Heart right ventricle (tissue), 16 donors: ENCODE data around the gene ITGB6. TPM values are rescaled to one million over a fixed set of nuclear protein-coding genes. Genes with fewer than 3 reads are reported as not detected.
"Not testable (repeated sequence)": the region's sequence is repeated elsewhere in the genome, so short reads cannot be mapped to it uniquely, and the experiment has no call there.

Experiments used
- ATAC-seq, 8 donors: fragments of 200-7000 bp; cut with Tn5 transposase; one replicate each; pipeline ENCODE4 v1.9.1; 2020; ENCODE audit warnings: mild to moderate bottlenecking in 8 of 8, moderate library complexity in 8 of 8, moderate number of reproducible peaks in 1 of 8
- DNase-seq, 2 donors: peaks; one replicate each; pipeline ENCODE4 v3.0.0-alpha.2; 2020
- H3K27ac ChIP-seq, 10 donors: fragments of 200-600 bp; sonication (generic) in 2 of 10; one replicate each; pipeline versions ENCODE4 v1.5.0 to v1.8.0; 2020 to 2022; ENCODE audit warnings: mild to moderate bottlenecking in 3 of 10
- H3K27me3 ChIP-seq, 7 donors: fragments of 200-600 bp; one replicate each; pipeline ENCODE4 v1.8.0; 2021 to 2022; ENCODE audit warnings: mild to moderate bottlenecking in 2 of 7
- H3K36me3 ChIP-seq, 9 donors: fragments of 200-600 bp; sonication (generic) in 1 of 9; one replicate each; pipeline versions ENCODE4 v1.5.0 to v1.8.0; 2020 to 2022; ENCODE audit warnings: mild to moderate bottlenecking in 2 of 9
- H3K4me1 ChIP-seq, 9 donors: fragments of 200-600 bp; sonication (generic) in 1 of 9; one replicate each; pipeline versions ENCODE4 v1.5.0 to v1.8.0; 2020 to 2022; ENCODE audit warnings: mild to moderate bottlenecking in 4 of 9
- H3K4me3 ChIP-seq, 10 donors: fragments of 200-600 bp; sonication (generic) in 2 of 10; one replicate each; pipeline versions ENCODE4 v1.5.0 to v1.8.0; 2020 to 2022; ENCODE audit warnings: mild to moderate bottlenecking in 7 of 10, moderate library complexity in 2 of 10
- H3K9me3 ChIP-seq, 11 donors: fragments of 200-600 bp in 10 of 11; sonication (generic) in 2 of 11; one replicate each; pipeline versions ENCODE4 v1.5.0 to v1.8.0; 2013 to 2022; ENCODE audit warnings: mild to moderate bottlenecking in 2 of 11, control low read depth in 1 of 11, moderate library complexity in 1 of 11
- WGBS, 2 donors: extraction: QIAGEN DNeasy Blood & Tissue Kit; methylation state at CpG; one replicate each; pipeline ENCODE4 v1.1.7; 2013; ENCODE audit warnings: inconsistent platforms in 1 of 2; 5-methylcytosine and 5-hydroxymethylcytosine counted together
- intact Hi-C, 10 donors: fragments of 100-400 bp; cut with DNase I; formaldehyde crosslinking; loops; one replicate each; pipeline versions ENCODE4 v1.11.1 to v1.14.2; 2022
- polyA plus RNA-seq, 2 donors: library from polyadenylated mRNA; stranded (reverse); fragments of 200-250 nt; gene quantifications; one replicate each; pipeline ENCODE4 v1.2.3, GENCODE V29; 2013
- total RNA-seq, 10 donors: library from RNA; stranded (reverse); fragmentation: NEBNext Ultra II Directional in 3 of 10; extraction: Animal tissue kit (Norgen Biotek cat#: 25700) in 3 of 10; gene quantifications; one replicate each; pipeline versions ENCODE4 v1.2.1 to v1.2.4, GENCODE V29; 2021 to 2023
- TF ChIP-seq, protein P1 (sequence below), 9 donors: fragments of 200-600 bp; sonication (generic) in 2 of 9; IDR thresholded peaks; one replicate each; pipeline versions ENCODE4 v1.5.0 to v1.8.0; 2021 to 2022; ENCODE audit warnings: antibody characterized with exemption in 9 of 9, mild to moderate bottlenecking in 5 of 9, moderate library complexity in 1 of 9
- donor health status: Arrhythmogenic right ventricular cardiomyopathy.
- donor health status: ischemic (EF 13 %, LVEDD 7.1; RV severe dilation, severe dysfunction).
- donor health status: healthy with polysubstance abuse.
- donor health status: DM: no; HTN: yes; CAD: no.
- donor health status: DM: no; HTN: no; CAD: no.
- donor health status: ischemic (EF 25% LVEDD 6.9; RV normal size, moderate dysfunction).
- donor health status: ischemic (EF 25% LVEDD 5.7; RV mildly dilated, moderate dysfunction).
- donor health status: healthy.
- donor health status: DM: yes; HTN: yes; CAD: no.
- donor health status: Ischemic cardiomyopathy.
- donor health status: ischemic (EF 35%, LVEDD 5.7; RV mildly dilated, moderate dysfunction).
- donor health status: nonischemic (EF 11% LVEDD 7.7; RV severe dilation, severe dysfunction).
- donor health status: DM: yes; HTN: yes; CAD: no.
- donor health status: PGD.
- donor health status: ischemic (EF 29% LVEDD 5.4; RV normal size, mild dysfunction).
- donor health status: nonischemic (EF 23%, LVEDD 6.1; RV moderate dilation, normal function).

The ITGB6 gene
- total and polyA plus RNA-seq, 12 donors: 0.09 to 3.5 (median 1.2) TPM

DNA sequence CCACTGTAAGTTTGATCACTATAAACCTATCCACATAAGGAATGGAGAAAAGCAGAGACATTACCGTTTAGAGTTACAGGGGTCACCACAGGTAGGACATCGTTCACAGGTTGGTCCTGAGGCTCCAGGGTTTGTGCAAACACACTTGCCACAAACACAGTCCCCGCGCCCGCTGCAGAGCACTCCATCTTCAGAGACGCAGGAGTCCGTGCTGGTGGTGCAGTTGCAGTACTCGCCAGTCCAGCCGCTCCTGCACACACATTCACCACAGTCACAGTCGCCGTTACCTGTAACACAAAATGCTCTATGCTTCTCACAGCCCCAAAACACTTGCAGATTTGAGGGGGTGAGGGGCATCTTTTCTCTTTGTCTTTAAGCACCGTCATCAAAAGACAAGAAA, 73.8 kb downstream of the ITGB6 start:
- TF ChIP-seq, protein P1, sequence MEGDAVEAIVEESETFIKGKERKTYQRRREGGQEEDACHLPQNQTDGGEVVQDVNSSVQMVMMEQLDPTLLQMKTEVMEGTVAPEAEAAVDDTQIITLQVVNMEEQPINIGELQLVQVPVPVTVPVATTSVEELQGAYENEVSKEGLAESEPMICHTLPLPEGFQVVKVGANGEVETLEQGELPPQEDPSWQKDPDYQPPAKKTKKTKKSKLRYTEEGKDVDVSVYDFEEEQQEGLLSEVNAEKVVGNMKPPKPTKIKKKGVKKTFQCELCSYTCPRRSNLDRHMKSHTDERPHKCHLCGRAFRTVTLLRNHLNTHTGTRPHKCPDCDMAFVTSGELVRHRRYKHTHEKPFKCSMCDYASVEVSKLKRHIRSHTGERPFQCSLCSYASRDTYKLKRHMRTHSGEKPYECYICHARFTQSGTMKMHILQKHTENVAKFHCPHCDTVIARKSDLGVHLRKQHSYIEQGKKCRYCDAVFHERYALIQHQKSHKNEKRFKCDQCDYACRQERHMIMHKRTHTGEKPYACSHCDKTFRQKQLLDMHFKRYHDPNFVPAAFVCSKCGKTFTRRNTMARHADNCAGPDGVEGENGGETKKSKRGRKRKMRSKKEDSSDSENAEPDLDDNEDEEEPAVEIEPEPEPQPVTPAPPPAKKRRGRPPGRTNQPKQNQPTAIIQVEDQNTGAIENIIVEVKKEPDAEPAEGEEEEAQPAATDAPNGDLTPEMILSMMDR (IDR thresholded peaks at IDR 0.05): no peak
- intact Hi-C loops: no loop called here

DNA sequence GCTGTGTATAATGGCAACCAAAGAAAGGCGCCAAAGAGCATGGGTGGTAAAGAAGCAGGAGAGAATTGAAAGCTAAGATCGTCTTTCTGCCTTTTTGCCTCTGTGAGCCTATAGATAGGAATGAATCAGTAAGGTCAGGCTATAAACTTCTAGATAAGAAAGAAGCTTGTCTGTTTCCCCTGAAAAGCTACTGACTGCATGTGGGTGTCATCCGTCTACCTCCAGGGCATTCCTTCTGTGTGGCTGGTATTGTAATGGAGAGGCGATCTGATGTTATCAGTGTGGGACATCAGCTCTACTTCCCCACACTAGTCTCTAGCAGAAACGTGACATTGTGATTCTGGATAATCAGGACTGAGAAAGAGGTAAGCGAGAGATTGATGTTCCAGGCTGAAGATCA, 74.2 kb downstream of the ITGB6 start:
- Histone ChIP-seq H3K4me3 (no peak overlapping the region), H3K4me1 (no peaks in the 10 kb centered on the region), H3K9me3 (no peaks in the 10 kb centered on the region), H3K27ac (no peak overlapping the region), H3K36me3 (no peaks in the 10 kb centered on the region), H3K27me3 (peaks cover 0 to 5% (median 0%) of the 10 kb centered on the region in 7 donors)
- DNase-seq (no peak), ATAC-seq (no peak)
- 64 to 67% methylated on average over 6 of the region's 6 CpGs for WGBS, 2 donors
- intact Hi-C loops: no loop called here
- TF ChIP-seq, protein P1 (IDR thresholded peaks at IDR 0.05): no peak

More for the DNA sequence above, 73.8 kb downstream of the ITGB6 start:
- DNase-seq: no peak
- Histone ChIP-seq H3K4me3 (no peak overlapping the region), H3K36me3 (no peaks in the 10 kb centered on the region), H3K27me3 (peaks cover 0 to 5% (median 0%) of the 10 kb centered on the region in 7 donors), H3K27ac (no peak overlapping the region), H3K9me3 (no peaks in the 10 kb centered on the region), H3K4me1 (no peaks in the 10 kb centered on the region)
- ATAC-seq: no peak
- 91 to 92% methylated on average over 12 of the region's 12 CpGs for WGBS, 2 donors

DNA sequence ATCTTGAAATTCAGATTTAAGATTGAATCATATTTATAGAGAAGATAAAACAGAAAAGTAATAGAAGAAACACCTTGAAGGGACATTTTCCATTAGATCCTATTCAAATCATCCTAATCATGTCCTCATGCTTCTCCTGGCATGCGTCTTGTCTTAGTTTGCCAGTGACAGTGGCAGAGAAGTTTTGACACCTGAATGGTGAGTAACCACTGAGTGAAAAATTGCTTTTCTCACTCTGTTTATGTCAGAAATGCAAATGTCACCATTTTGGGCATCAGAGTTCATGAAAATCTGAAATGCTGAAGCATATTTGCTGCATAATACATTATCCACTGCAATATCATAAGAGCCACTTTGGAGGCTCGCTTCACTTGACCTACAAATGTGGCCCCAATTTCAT, 74.7 kb downstream of the ITGB6 start:
- intact Hi-C loops: no loop called here
- no peak for DNase-seq
- H3K36me3 ChIP-seq: no peaks in the 10 kb centered on the region
- H3K27ac ChIP-seq: no peak overlapping the region
- H3K4me3 ChIP-seq: no peak overlapping the region
- TF ChIP-seq, protein P1 (IDR thresholded peaks at IDR 0.05): no peak
- ATAC-seq: no peak
- H3K4me1 ChIP-seq: no peaks in the 10 kb centered on the region
- no peaks in the 10 kb centered on the region for H3K9me3 ChIP-seq
- peaks cover 0 to 5% (median 0%) of the 10 kb centered on the region in 7 donors for H3K27me3 ChIP-seq
- WGBS, 2 donors: 94 to 98% methylated on average over 2 of the region's 2 CpGs

DNA sequence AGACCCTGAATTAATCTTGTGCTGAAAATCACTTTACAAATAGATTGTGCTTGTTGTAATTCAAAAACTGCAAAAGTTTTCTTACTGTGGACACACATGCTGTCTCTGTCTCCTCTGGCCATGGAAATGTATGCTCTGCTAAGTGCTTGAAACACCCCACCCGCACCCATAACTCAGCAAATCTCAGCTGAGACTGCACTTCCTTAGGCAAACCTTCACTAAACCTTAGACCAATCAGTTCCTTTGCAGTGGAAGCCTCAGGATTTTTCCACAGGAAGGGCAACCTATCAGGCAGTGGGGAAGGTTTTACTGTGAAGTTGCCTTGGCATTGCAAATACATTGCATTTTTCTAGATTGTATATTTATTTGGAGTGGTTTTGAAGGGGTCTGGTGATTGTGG, 75.5 kb downstream of the ITGB6 start:
- H3K4me3 ChIP-seq: no peak overlapping the region
- 60 to 72% methylated on average over 1 of the region's 1 CpG for WGBS, 2 donors
- ATAC-seq (no peak), DNase-seq (no peak)
- no peak overlapping the region for H3K27ac ChIP-seq
- TF ChIP-seq, protein P1 (IDR thresholded peaks at IDR 0.05): no peak
- H3K4me1 ChIP-seq: no peaks in the 10 kb centered on the region
- H3K9me3 ChIP-seq: no peaks in the 10 kb centered on the region
- intact Hi-C loops: no loop called here
- peaks cover 0 to 5% (median 0%) of the 10 kb centered on the region in 7 donors for H3K27me3 ChIP-seq
- no peaks in the 10 kb centered on the region for H3K36me3 ChIP-seq

DNA sequence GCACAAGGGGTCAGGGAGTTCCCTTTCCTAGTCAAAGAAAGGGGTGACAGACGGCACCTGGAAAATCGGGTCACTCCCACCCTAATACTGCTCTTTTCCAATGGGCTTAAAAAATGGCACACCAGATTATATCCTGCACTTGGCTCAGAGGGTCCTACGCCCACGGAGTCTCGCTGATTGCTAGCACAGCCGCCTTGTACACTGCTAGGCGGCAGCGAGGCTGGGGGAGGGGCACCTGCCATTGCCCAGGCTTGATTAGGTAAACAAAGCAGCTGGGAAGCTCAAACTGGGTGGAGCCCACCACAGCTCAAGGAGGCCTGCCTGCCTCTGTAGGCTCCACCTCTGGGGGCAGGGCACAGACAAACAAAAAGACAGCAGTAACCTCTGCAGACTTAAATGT, 85.4 kb downstream of the ITGB6 start:
- H3K36me3 ChIP-seq, H3K27me3 ChIP-seq, ATAC-seq, DNase-seq, H3K4me3 ChIP-seq, H3K27ac ChIP-seq, H3K9me3 ChIP-seq, H3K4me1 ChIP-seq: not testable (repeated sequence)
- 83 to 90% methylated on average over 7 to 8 of the region's 8 CpGs for WGBS, 2 donors
- intact Hi-C loops: loop anchor here in 6 of 10 donors (5.0 to 10.0 kb wide), 6 partner anchors 150 to 950 kb away; no protein-coding TSS in a partner anchor
